ENCODE data around the gene B4GALNT3.

DNA sequence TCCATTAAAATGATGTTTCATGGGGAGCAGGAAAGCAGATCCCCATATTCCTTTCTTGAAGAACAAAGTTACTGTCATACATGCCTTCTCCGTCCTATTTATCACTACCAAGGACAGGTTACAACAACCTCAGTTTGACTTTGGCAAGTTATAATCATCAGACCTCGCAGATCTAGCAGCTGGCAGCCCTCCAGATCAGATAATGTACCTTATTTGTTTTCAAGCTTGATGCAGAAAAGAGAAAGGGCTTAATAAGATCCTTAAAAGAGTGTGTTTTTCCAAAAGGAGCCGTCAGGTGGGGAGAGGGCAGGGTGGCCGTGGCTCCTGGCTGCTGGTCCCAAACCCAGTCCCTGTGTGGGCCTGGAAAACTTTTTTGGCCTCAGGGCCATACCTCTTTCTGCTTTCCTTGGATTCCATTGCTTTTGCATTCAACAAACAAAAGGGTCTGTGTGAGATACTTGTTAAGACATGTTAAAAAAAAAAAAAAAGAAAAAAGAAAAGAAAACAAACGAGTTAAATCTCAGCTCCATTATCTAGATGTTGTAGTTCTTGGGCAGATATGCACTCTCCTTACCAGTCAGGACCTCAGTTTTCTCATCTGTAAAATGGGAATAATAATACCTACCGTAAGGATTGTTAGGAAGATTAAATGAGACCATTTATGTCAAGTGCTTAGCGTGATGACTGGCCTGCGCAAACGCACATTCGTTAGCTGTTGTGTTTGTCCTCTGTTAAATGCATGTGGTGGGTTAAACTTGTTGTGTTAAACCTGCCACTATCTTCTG, 64.6 kb downstream of the B4GALNT3 start:
- TF ChIP-seq, protein P1, sequence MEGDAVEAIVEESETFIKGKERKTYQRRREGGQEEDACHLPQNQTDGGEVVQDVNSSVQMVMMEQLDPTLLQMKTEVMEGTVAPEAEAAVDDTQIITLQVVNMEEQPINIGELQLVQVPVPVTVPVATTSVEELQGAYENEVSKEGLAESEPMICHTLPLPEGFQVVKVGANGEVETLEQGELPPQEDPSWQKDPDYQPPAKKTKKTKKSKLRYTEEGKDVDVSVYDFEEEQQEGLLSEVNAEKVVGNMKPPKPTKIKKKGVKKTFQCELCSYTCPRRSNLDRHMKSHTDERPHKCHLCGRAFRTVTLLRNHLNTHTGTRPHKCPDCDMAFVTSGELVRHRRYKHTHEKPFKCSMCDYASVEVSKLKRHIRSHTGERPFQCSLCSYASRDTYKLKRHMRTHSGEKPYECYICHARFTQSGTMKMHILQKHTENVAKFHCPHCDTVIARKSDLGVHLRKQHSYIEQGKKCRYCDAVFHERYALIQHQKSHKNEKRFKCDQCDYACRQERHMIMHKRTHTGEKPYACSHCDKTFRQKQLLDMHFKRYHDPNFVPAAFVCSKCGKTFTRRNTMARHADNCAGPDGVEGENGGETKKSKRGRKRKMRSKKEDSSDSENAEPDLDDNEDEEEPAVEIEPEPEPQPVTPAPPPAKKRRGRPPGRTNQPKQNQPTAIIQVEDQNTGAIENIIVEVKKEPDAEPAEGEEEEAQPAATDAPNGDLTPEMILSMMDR (IDR thresholded peaks at IDR 0.05; ENCODE audit: low read depth, low read length), result no peak
- TF ChIP-seq POLR2A (IDR thresholded peaks at IDR 0.05; ENCODE audit: extremely low read depth, insufficient read length) (no peak), MYC (IDR thresholded peaks at IDR 0.05; ENCODE audit: low read depth, low read length) (no peak)
- TF ChIP-seq, protein P2, sequence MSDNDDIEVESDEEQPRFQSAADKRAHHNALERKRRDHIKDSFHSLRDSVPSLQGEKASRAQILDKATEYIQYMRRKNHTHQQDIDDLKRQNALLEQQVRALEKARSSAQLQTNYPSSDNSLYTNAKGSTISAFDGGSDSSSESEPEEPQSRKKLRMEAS (IDR thresholded peaks at IDR 0.05; ENCODE audit: low read depth, low read length), result no peak

All from NB4 (cell line).